PC-9 (cell line): ENCODE data around the gene PRMT1.

Experiments
- CTCF ChIP-seq: fragments of 200-600 bp; sonication (generic); conservative IDR thresholded peaks from 2 replicates; pipeline ENCODE4 v1.6.1; 2017; ENCODE audit warnings: mixed run types, antibody characterized with exemption, mild to moderate bottlenecking, moderate library complexity
- EZH2 ChIP-seq: fragments of 200-600 bp; sonication (generic); IDR thresholded peaks from 2 replicates; pipeline ENCODE4 v1.8.0; 2017; ENCODE audit warnings: antibody characterized with exemption, low read depth

DNA sequence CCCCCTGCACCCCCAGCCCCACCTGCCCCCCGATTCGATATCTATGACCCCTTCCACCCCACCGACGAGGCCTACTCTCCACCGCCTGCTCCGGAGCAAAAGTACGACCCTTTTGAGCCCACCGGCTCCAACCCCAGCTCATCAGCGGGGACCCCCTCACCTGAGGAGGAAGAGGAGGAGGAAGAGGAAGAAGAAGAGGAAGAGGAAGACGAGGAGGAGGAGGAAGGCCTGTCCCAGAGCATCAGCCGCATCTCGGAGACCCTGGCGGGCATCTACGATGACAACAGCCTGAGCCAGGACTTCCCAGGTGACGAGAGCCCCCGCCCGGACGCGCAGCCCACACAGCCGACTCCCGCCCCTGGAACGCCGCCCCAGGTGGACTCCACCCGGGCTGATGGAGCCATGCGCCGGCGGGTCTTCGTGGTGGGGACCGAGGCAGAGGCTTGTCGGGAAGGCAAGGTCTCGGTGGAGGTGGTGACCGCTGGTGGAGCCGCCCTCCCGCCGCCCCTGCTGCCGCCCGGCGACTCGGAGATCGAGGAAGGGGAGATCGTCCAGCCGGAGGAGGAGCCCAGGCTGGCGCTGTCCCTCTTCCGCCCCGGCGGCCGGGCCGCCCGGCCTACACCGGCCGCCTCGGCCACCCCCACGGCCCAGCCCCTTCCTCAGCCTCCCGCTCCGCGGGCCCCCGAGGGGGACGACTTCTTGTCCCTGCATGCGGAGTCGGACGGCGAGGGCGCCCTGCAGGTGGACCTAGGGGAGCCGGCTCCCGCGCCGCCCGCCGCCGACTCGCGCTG is 25.8 kb upstream of the PRMT1 start:
- TF ChIP-seq EZH2 (no peak), CTCF (no peak)
